CD8-positive, alpha-beta memory T cell (primary cell): Measurements from ENCODE around the gene DLX2. TPM values are rescaled to one million over a fixed set of nuclear protein-coding genes. Genes with fewer than 3 reads are reported as not detected.
A peak's percentile ranks its signal among the peaks of the same experiment; 100 is the strongest.

Source experiments
- CTCF ChIA-PET: fragments of 350-600 bp; sonication (Branson Sonifier 250); formaldehyde crosslinking; loops from one replicate; lab custom pipeline; 2021; ENCODE audit warnings: antibody characterized with exemption; lab: Charles Lee
- POLR2A ChIA-PET: fragments of 350-600 bp; sonication (Branson Sonifier 250); formaldehyde crosslinking; loops from one replicate; lab custom pipeline; 2021; ENCODE audit warnings: antibody characterized with exemption; lab: Charles Lee
- DNase-seq, 5 donors: peaks; one replicate each; pipeline versions ENCODE4 v3.0.0 to v3.0.0-alpha.2; 2020 to 2022; ENCODE audit warnings: mixed read lengths in 1 of 5
- H3K27ac ChIP-seq: one replicate; pipeline ENCODE4 v1.7.0; 2013; ENCODE audit warnings: low read depth, mild to moderate bottlenecking, low read length, moderate library complexity
- H3K27me3 ChIP-seq: 2 replicates; pipeline ENCODE4 v1.7.0; 2013; ENCODE audit warnings: low read length, mild to moderate bottlenecking; ENCODE audit not compliant: insufficient read depth, poor library complexity, severe bottlenecking
- H3K36me3 ChIP-seq: 2 replicates; pipeline ENCODE4 v1.7.0; 2013; ENCODE audit warnings: mild to moderate bottlenecking, low read length, moderate library complexity; ENCODE audit not compliant: insufficient read depth
- H3K4me1 ChIP-seq: 2 replicates; pipeline ENCODE4 v1.7.0; 2013; ENCODE audit warnings: mild to moderate bottlenecking, low read length, moderate library complexity; ENCODE audit not compliant: insufficient read depth
- H3K4me3 ChIP-seq: 2 replicates; pipeline ENCODE4 v1.7.0; 2013; ENCODE audit warnings: mild to moderate bottlenecking, low read length
- H3K9me3 ChIP-seq: 2 replicates; pipeline ENCODE4 v1.7.0; 2013; ENCODE audit warnings: mild to moderate bottlenecking, low read length
- H3K27ac Mint-ChIP-seq, 8 donors: one replicate each; pipeline ENCODE4 v1.8.0; 2020 to 2021; ENCODE audit warnings: mixed read lengths in 8 of 8, mild to moderate bottlenecking in 6 of 8, inconsistent platforms in 3 of 8, moderate library complexity in 3 of 8
- H3K27me3 Mint-ChIP-seq, 2 donors: one replicate each; pipeline ENCODE4 v1.8.0; 2020 to 2021; ENCODE audit warnings: mixed read lengths in 2 of 2, mild to moderate bottlenecking in 1 of 2, moderate library complexity in 1 of 2
- H3K36me3 Mint-ChIP-seq, 3 donors: one replicate each; pipeline ENCODE4 v1.8.0; 2020 to 2021; ENCODE audit warnings: mixed read lengths in 3 of 3, inconsistent platforms in 1 of 3, mild to moderate bottlenecking in 1 of 3
- H3K4me1 Mint-ChIP-seq, 3 donors: one replicate each; pipeline ENCODE4 v1.8.0; 2020 to 2021; ENCODE audit warnings: mixed read lengths in 3 of 3, inconsistent platforms in 1 of 3, mild to moderate bottlenecking in 1 of 3
- H3K4me3 Mint-ChIP-seq, 7 donors: one replicate each; pipeline ENCODE4 v1.8.0; 2020 to 2021; ENCODE audit warnings: mixed read lengths in 7 of 7, mild to moderate bottlenecking in 6 of 7, moderate library complexity in 4 of 7, inconsistent platforms in 2 of 7
- H3K9me3 Mint-ChIP-seq, 5 donors: one replicate each; pipeline ENCODE4 v1.8.0; 2020 to 2022; ENCODE audit warnings: mixed read lengths in 5 of 5, mild to moderate bottlenecking in 3 of 5, moderate library complexity in 2 of 5, inconsistent platforms in 1 of 5
- polyA plus RNA-seq: library from polyadenylated mRNA; unstranded; fragments of 300-500 nt; fragmentation: Illumina TruSeq; gene quantifications from one replicate; pipeline ENCODE4 v1.2.3, GENCODE V29; 2021
- total RNA-seq, 2 experiments: library from RNA; stranded (reverse); gene quantifications; one replicate each; pipeline ENCODE4 v1.2.3, GENCODE V29; 2021

The DLX2 gene
- total and polyA plus RNA-seq, 3 experiments from 2014 or later = 0.16 TPM; not detected in 2

GRCh38 chr2:172134270-172134669 lies 31.6 kb upstream of the DLX2 start:
- Histone ChIP-seq H3K27ac (no peak overlapping the region), H3K36me3 (no peaks in the 10 kb centered on the region), H3K4me1 (no peaks in the 10 kb centered on the region), H3K4me3 (no peak overlapping the region), H3K27me3 (no peaks in the 10 kb centered on the region), H3K9me3 (no peaks in the 10 kb centered on the region)
- CTCF ChIA-PET = no interaction called here
- Mint-ChIP-seq H3K9me3 (peaks cover 0 to 5% (median 4%) of the 10 kb centered on the region in 5 donors), H3K4me1 (no peaks in the 10 kb centered on the region), H3K36me3 (peaks cover 0 to 13% (median 2%) of the 10 kb centered on the region in 3 donors), H3K27ac (no peak overlapping the region), H3K4me3 (no peak overlapping the region), H3K27me3 (peaks cover 7 to 48% of the 10 kb centered on the region in 2 donors)
- POLR2A ChIA-PET = no interaction called here
- DNase-seq = no peak

GRCh38 chr2:172131713-172132555 lies 29.2 kb upstream of the DLX2 start:
- CTCF ChIA-PET = interaction anchor here (1.3 to 1.5 kb wide), 2 partner anchors 11 to 330 kb away, joined by 3 read pairs; no protein-coding TSS in a partner anchor

GRCh38 chr2:172129404-172129803 lies 26.7 kb upstream of the DLX2 start:
- POLR2A ChIA-PET = no interaction called here

More at GRCh38 chr2:172131713-172132555, 29.2 kb upstream of the DLX2 start:
- Histone ChIP-seq H3K9me3 (no peaks in the 10 kb centered on the region), H3K36me3 (no peaks in the 10 kb centered on the region), H3K27me3 (no peaks in the 10 kb centered on the region), H3K4me1 (no peaks in the 10 kb centered on the region), H3K4me3 (no peak overlapping the region), H3K27ac (no peak overlapping the region)
- H3K27me3 Mint-ChIP-seq = peaks cover 2 to 35% of the 10 kb centered on the region in 2 donors
- H3K9me3 Mint-ChIP-seq = peaks cover 0 to 5% (median 4%) of the 10 kb centered on the region in 5 donors
- DNase-seq = no peak
- H3K27ac Mint-ChIP-seq = no peak overlapping the region
- peaks cover 0 to 7% (median 2%) of the 10 kb centered on the region in 3 donors for H3K36me3 Mint-ChIP-seq
- POLR2A ChIA-PET = no interaction called here
- no peaks in the 10 kb centered on the region for H3K4me1 Mint-ChIP-seq
- H3K4me3 Mint-ChIP-seq = peak overlapping the region in 1 of 7 donors; percentile 8

GRCh38 chr2:172128484-172128883 lies 25.8 kb upstream of the DLX2 start:
- Histone ChIP-seq H3K27me3 (no peaks in the 10 kb centered on the region), H3K36me3 (no peaks in the 10 kb centered on the region), H3K9me3 (no peaks in the 10 kb centered on the region), H3K4me3 (no peak overlapping the region), H3K27ac (no peak overlapping the region), H3K4me1 (no peaks in the 10 kb centered on the region)
- Mint-ChIP-seq H3K27me3 (peaks cover 2 to 20% of the 10 kb centered on the region in 2 donors), H3K36me3 (peaks cover 0 to 5% (median 0%) of the 10 kb centered on the region in 3 donors), H3K4me1 (no peaks in the 10 kb centered on the region), H3K9me3 (peaks cover 0 to 6% (median 4%) of the 10 kb centered on the region in 5 donors), H3K27ac (no peak overlapping the region), H3K4me3 (no peak overlapping the region)
- POLR2A ChIA-PET = no interaction called here
- CTCF ChIA-PET = interaction anchor here (0.8 kb wide), 1 partner anchor 333 kb away, joined by 3 read pairs; no protein-coding TSS in a partner anchor
- no peak for DNase-seq

More at GRCh38 chr2:172129404-172129803, 26.7 kb upstream of the DLX2 start:
- Histone ChIP-seq H3K9me3 (no peaks in the 10 kb centered on the region), H3K4me3 (no peak overlapping the region), H3K4me1 (no peaks in the 10 kb centered on the region), H3K36me3 (no peaks in the 10 kb centered on the region), H3K27ac (no peak overlapping the region), H3K27me3 (no peaks in the 10 kb centered on the region)
- Mint-ChIP-seq H3K9me3 (peaks cover 0 to 5% (median 4%) of the 10 kb centered on the region in 5 donors), H3K36me3 (peaks cover 0 to 5% (median 0%) of the 10 kb centered on the region in 3 donors), H3K27me3 (peaks cover 2 to 20% of the 10 kb centered on the region in 2 donors), H3K4me1 (no peaks in the 10 kb centered on the region), H3K27ac (peak overlapping the region in 1 of 8 donors; percentile 8), H3K4me3 (no peak overlapping the region)
- CTCF ChIA-PET = interaction anchor here (0.7 to 1.2 kb wide), 4 partner anchors 10 to 332 kb away, joined by 3 to 4 read pairs (median 3); no protein-coding TSS in a partner anchor
- DNase-seq = no peak

GRCh38 chr2:172120118-172120517 lies 17.4 kb upstream of the DLX2 start:
- ChIA-PET POLR2A (no interaction called here), CTCF (interaction anchor here (0.9 kb wide), 1 partner anchor 13 kb away, joined by 3 read pairs; no protein-coding TSS in a partner anchor)
- Histone ChIP-seq H3K27ac (no peak overlapping the region), H3K4me3 (no peak overlapping the region), H3K27me3 (no peaks in the 10 kb centered on the region), H3K36me3 (no peaks in the 10 kb centered on the region), H3K4me1 (no peaks in the 10 kb centered on the region), H3K9me3 (no peaks in the 10 kb centered on the region)
- Mint-ChIP-seq H3K9me3 (peaks cover 0 to 1% (median 0%) of the 10 kb centered on the region in 5 donors), H3K4me1 (no peaks in the 10 kb centered on the region), H3K27ac (no peak overlapping the region), H3K27me3 (peaks cover 5 to 17% of the 10 kb centered on the region in 2 donors), H3K36me3 (peaks cover 0 to 3% (median 0%) of the 10 kb centered on the region in 3 donors), H3K4me3 (no peak overlapping the region)
- no peak for DNase-seq

- Mint-ChIP-seq H3K36me3 (peaks cover 0 to 3% (median 0%) of the 10 kb centered on the region in 3 donors), H3K4me1 (no peaks in the 10 kb centered on the region), H3K9me3 (no peaks in the 10 kb centered on the region), H3K27ac (no peak overlapping the region), H3K4me3 (no peak overlapping the region), H3K27me3 (peaks cover 7 to 24% of the 10 kb centered on the region in 2 donors)
- H3K4me3 ChIP-seq = no peak overlapping the region
- no peaks in the 10 kb centered on the region for H3K27me3 ChIP-seq
- no peaks in the 10 kb centered on the region for H3K36me3 ChIP-seq
- H3K4me1 ChIP-seq = no peaks in the 10 kb centered on the region
- H3K9me3 ChIP-seq = no peaks in the 10 kb centered on the region
- POLR2A ChIA-PET = no interaction called here
- no peak overlapping the region for H3K27ac ChIP-seq
- CTCF ChIA-PET = interaction anchor here (1.5 kb wide), 1 partner anchor 8 kb away, joined by 3 read pairs; no protein-coding TSS in a partner anchor
- no peak for DNase-seq
Measured at GRCh38 chr2:172119089-172119488, 16.4 kb upstream of the DLX2 start.

GRCh38 chr2:172116107-172116506 lies 13.4 kb upstream of the DLX2 start:
- Histone ChIP-seq H3K27ac (no peak overlapping the region), H3K36me3 (no peaks in the 10 kb centered on the region), H3K4me3 (no peak overlapping the region), H3K4me1 (no peaks in the 10 kb centered on the region), H3K27me3 (no peaks in the 10 kb centered on the region), H3K9me3 (no peaks in the 10 kb centered on the region)
- peaks cover 17 to 37% of the 10 kb centered on the region in 2 donors for H3K27me3 Mint-ChIP-seq
- H3K4me3 Mint-ChIP-seq = no peak overlapping the region
- H3K4me1 Mint-ChIP-seq = no peaks in the 10 kb centered on the region
- H3K36me3 Mint-ChIP-seq = no peaks in the 10 kb centered on the region
- CTCF ChIA-PET = interaction anchor here (2.0 kb wide), 1 partner anchor 412 kb away, joined by 4 read pairs; no protein-coding TSS in a partner anchor
- POLR2A ChIA-PET = no interaction called here
- no peak for DNase-seq
- H3K9me3 Mint-ChIP-seq = no peaks in the 10 kb centered on the region
- H3K27ac Mint-ChIP-seq = no peak overlapping the region

GRCh38 chr2:172114579-172114978 lies 11.9 kb upstream of the DLX2 start:
- Histone ChIP-seq H3K4me1 (no peaks in the 10 kb centered on the region), H3K4me3 (no peak overlapping the region), H3K27ac (no peak overlapping the region), H3K27me3 (peaks cover 6% of the 10 kb centered on the region), H3K9me3 (no peaks in the 10 kb centered on the region), H3K36me3 (no peaks in the 10 kb centered on the region)
- POLR2A ChIA-PET = no interaction called here
- DNase-seq = no peak
- Mint-ChIP-seq H3K36me3 (no peaks in the 10 kb centered on the region), H3K27ac (no peak overlapping the region), H3K4me1 (no peaks in the 10 kb centered on the region), H3K27me3 (peaks cover 20 to 42% of the 10 kb centered on the region in 2 donors), H3K9me3 (no peaks in the 10 kb centered on the region), H3K4me3 (no peak overlapping the region)
- CTCF ChIA-PET = interaction anchor here (1.0 to 2.9 kb wide), 5 partner anchors 10 to 411 kb away, joined by 3 to 6 read pairs (median 4); no protein-coding TSS in a partner anchor
